Measurements from ENCODE around the gene TNFAIP3.

TNFAIP3 gene

GRCh38 chr6:137903933-137904821, 37.1 kb downstream of the TNFAIP3 start:
- peak; percentile 69 for DNase-seq
- peak overlapping the region; percentile 66 for H3K4me3 Mint-ChIP-seq
- no peaks in the 10 kb centered on the region for H3K27me3 Mint-ChIP-seq
- H3K36me3 Mint-ChIP-seq (ENCODE audit: low read depth) = peaks cover 5% of the 10 kb centered on the region
- no peaks in the 10 kb centered on the region for H3K9me3 Mint-ChIP-seq
- H3K4me1 Mint-ChIP-seq (ENCODE audit: low read depth) = peaks cover 72% of the 10 kb centered on the region
- H3K27ac Mint-ChIP-seq = peak overlapping the region; percentile 100

DNA sequence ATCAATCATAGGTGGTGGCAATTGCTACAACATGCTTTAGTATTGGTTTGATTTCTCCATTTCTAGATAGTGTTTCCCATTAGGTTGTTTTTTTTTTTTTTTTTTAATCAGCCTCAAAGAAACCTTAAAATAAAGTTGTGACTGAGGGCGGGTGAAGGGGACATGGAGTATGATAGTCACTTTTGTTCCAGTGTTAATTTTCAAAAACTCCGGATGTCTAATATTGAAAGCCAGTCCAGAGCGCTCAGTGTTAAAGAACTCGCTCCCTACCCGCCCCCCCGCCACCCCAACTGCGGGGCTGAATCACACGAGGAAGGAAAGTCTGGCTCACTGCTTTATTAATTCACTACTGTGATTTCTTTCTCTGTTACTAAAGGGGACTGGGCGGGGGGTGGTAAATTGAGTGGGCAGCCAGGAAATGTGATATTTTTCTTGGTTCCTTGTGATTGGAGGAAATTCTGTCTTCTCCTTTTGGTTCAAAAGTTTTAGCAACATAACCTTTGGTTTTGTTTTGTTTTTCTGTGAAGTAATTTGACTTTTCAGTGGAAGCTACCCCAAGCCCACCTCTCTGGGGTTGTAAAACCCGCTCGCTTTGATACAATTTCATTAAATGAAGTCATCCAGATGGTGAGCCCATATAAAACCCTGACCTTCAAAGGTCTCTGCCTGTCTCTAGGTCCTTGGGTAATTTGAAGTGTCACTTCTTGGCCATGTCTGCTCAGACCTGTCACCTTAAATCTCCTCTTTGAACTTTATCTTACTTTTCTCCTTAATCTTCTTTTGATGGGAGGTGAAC, 38.0 kb downstream of the TNFAIP3 start:
- Mint-ChIP-seq H3K4me3 (peak overlapping the region; percentile 66), H3K27me3 (no peaks in the 10 kb centered on the region), H3K4me1 (ENCODE audit: low read depth) (peaks cover 76% of the 10 kb centered on the region), H3K9me3 (no peaks in the 10 kb centered on the region), H3K36me3 (ENCODE audit: low read depth) (peaks cover 5% of the 10 kb centered on the region), H3K27ac (peak overlapping the region; percentile 100)
- peak; percentile 86 for DNase-seq

GRCh38 chr6:137906020-137906472, 39.0 kb downstream of the TNFAIP3 start:
- Mint-ChIP-seq H3K36me3 (ENCODE audit: low read depth) (peaks cover 5% of the 10 kb centered on the region), H3K9me3 (no peaks in the 10 kb centered on the region), H3K4me1 (ENCODE audit: low read depth) (peaks cover 78% of the 10 kb centered on the region), H3K27ac (peak overlapping the region; percentile 87), H3K4me3 (peak overlapping the region; percentile 18), H3K27me3 (no peaks in the 10 kb centered on the region)
- no peak for DNase-seq

DNA sequence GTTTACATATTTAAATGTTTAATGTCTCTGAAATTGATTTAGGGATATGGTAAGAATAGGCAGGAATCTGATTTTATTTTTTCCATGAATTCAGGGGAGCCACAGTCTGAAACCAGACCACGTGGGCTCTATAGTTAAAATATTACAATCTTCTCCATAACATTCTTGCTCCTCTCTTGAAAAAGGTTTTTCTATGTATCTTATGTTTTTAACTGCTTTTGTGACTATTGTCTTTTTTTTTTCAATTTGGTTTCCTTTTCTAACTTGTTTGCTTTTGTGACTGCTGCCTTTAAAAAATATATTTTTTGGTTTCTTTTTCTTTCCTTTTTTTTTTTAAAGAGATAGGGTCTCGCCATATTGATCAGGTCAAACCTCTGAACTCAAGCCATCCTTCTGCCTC, 40.1 kb downstream of the TNFAIP3 start:
- Mint-ChIP-seq H3K9me3 (no peaks in the 10 kb centered on the region), H3K36me3 (ENCODE audit: low read depth) (peaks cover 5% of the 10 kb centered on the region), H3K4me3 (peak overlapping the region; percentile 15), H3K4me1 (ENCODE audit: low read depth) (peaks cover 80% of the 10 kb centered on the region), H3K27me3 (no peaks in the 10 kb centered on the region), H3K27ac (peak overlapping the region; percentile 87)
- no peak for DNase-seq

DNA sequence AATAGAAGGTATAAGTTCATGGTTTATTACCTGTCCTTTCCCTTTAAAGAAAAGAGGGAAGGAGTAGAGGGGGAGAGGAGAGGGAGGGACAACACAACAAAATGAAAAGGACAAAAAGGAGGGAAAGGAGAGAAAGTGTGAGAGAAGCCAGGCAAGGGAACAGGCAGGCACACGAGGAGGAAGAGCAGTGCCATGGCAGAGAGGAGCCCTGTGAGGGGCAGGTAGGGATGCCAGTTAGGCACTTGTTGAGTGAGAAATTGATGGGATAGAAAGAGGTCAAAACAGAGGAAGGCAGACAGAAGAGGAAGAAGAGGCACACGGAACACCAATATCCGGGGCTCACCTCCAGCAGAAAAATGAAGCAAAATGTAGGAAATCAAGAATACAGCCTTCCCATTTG, 42.5 kb downstream of the TNFAIP3 start:
- no peak overlapping the region for H3K4me3 Mint-ChIP-seq
- no peak for DNase-seq
- peaks cover 62% of the 10 kb centered on the region for H3K4me1 Mint-ChIP-seq (ENCODE audit: low read depth)
- H3K27ac Mint-ChIP-seq = peak overlapping the region; percentile 85
- H3K9me3 Mint-ChIP-seq = peaks cover 11% of the 10 kb centered on the region
- peaks cover 2% of the 10 kb centered on the region for H3K36me3 Mint-ChIP-seq (ENCODE audit: low read depth)
- H3K27me3 Mint-ChIP-seq = no peaks in the 10 kb centered on the region

DNA sequence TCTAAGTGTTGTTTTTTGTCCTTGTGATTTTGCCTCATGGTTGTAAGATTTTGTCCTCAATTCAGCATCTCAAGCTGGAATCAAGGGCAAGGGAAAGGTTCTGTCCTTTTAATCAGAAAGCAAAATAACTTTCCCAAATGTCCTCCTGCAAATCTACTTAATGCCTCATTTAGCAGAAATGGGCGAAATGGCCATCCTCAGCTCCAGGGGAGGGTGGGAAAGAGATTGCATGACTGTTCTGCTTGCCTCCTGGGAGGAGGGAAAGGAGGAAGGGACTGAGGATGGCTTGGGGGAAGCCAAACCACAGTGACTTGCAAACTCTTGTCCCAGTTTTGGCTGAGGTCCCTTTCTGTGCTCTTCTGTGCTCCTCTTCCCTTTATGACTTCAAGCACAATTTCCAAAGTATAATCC, 43.4 kb downstream of the TNFAIP3 start:
- Mint-ChIP-seq H3K4me3 (no peak overlapping the region), H3K27ac (no peak overlapping the region)
- no peak for DNase-seq

DNA sequence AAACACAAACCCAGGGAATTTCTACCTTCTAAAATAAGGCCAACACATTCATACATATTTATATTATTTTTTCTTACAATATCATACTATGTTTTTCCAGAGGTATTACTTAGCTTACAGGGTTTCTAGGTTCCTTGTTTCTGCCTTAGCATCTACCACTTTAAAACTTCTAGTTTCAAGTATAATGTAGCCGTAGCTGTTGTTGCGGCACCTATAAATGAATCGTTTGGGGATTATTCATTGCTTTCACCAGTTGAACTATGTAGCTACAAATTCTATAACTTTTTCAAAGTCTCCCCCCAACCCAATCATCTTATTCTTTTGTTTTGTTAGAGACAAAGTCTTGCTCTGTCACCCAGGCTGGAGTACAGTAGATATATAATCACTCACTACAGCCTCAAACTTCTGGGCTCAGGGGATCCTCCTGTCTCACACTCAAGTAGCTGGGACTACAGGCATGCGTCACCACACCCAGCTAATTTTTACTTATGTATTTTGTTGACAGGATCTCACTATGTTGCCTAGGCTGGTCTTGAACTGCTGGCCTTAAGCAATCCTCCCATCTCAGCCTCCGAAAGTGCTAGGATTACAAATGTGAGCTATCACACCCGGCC, 43.9 kb downstream of the TNFAIP3 start:
- Mint-ChIP-seq H3K36me3 (ENCODE audit: low read depth) (peaks cover 2% of the 10 kb centered on the region), H3K4me1 (ENCODE audit: low read depth) (peaks cover 56% of the 10 kb centered on the region), H3K9me3 (peaks cover 11% of the 10 kb centered on the region), H3K27ac (no peak overlapping the region), H3K4me3 (no peak overlapping the region), H3K27me3 (no peaks in the 10 kb centered on the region)
- no peak for DNase-seq

More for the DNA sequence above, 43.4 kb downstream of the TNFAIP3 start:
- H3K36me3 Mint-ChIP-seq (ENCODE audit: low read depth) = peaks cover 2% of the 10 kb centered on the region
- H3K4me1 Mint-ChIP-seq (ENCODE audit: low read depth) = peaks cover 57% of the 10 kb centered on the region
- no peaks in the 10 kb centered on the region for H3K27me3 Mint-ChIP-seq
- H3K9me3 Mint-ChIP-seq = peaks cover 11% of the 10 kb centered on the region

- Mint-ChIP-seq H3K9me3 (peaks cover 11% of the 10 kb centered on the region), H3K36me3 (ENCODE audit: low read depth) (peaks cover 2% of the 10 kb centered on the region), H3K27me3 (no peaks in the 10 kb centered on the region), H3K4me3 (no peak overlapping the region), H3K27ac (no peak overlapping the region), H3K4me1 (ENCODE audit: low read depth) (peaks cover 50% of the 10 kb centered on the region)
- no peak for DNase-seq
Observed at GRCh38 chr6:137911675-137912191, 44.7 kb downstream of the TNFAIP3 start.

GRCh38 chr6:137912813-137913212, 45.8 kb downstream of the TNFAIP3 start:
- no peak for DNase-seq
- H3K4me3 Mint-ChIP-seq = no peak overlapping the region
- H3K27ac Mint-ChIP-seq = no peak overlapping the region
- peaks cover 2% of the 10 kb centered on the region for H3K36me3 Mint-ChIP-seq (ENCODE audit: low read depth)
- H3K4me1 Mint-ChIP-seq (ENCODE audit: low read depth) = peaks cover 43% of the 10 kb centered on the region
- peaks cover 11% of the 10 kb centered on the region for H3K9me3 Mint-ChIP-seq
- no peaks in the 10 kb centered on the region for H3K27me3 Mint-ChIP-seq

- H3K36me3 Mint-ChIP-seq (ENCODE audit: low read depth) = peaks cover 2% of the 10 kb centered on the region
- peaks cover 11% of the 10 kb centered on the region for H3K9me3 Mint-ChIP-seq
- no peak for DNase-seq
- no peak overlapping the region for H3K27ac Mint-ChIP-seq
- H3K4me3 Mint-ChIP-seq = no peak overlapping the region
- peaks cover 42% of the 10 kb centered on the region for H3K4me1 Mint-ChIP-seq (ENCODE audit: low read depth)
- H3K27me3 Mint-ChIP-seq = no peaks in the 10 kb centered on the region
Observed at GRCh38 chr6:137913434-137913833, 46.4 kb downstream of the TNFAIP3 start.

GRCh38 chr6:137913996-137914529, 47.0 kb downstream of the TNFAIP3 start:
- no peak overlapping the region for H3K27ac Mint-ChIP-seq
- DNase-seq = no peak
- peaks cover 11% of the 10 kb centered on the region for H3K9me3 Mint-ChIP-seq

DNA sequence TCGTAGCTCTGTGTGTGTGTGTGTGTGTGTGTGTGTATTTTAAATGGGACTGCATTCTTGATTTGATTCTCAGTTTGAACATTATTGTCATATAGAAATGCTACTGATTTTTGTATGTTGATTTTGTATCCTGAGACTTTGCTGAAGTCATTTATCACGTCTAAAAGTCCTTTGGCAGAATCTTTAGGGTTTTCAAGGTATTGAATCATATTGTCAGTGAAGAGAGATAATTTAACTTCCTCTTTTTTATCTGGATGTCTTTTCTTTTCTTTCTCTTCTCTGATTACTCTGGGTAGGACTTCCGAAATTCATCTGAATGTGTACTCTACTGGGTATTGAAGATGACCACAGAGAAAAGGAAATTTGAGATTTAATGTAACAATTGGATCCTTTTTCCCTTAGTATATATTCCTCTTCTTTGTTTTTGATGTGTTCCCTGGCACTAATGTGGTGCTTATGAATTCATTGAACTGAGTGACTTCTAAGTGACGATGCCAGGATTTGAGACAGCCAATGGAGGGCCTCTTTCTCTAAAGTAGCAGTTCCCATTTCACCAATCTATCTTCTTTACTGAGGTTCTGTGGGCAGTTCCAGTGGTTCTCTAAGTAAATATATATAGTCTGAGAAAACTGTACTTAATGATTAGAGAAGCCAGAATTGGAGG, 47.6 kb downstream of the TNFAIP3 start:
- peaks cover 37% of the 10 kb centered on the region for H3K4me1 Mint-ChIP-seq (ENCODE audit: low read depth)
- no peak overlapping the region for H3K4me3 Mint-ChIP-seq
- no peak for DNase-seq
- H3K27ac Mint-ChIP-seq = no peak overlapping the region
- H3K9me3 Mint-ChIP-seq = peaks cover 11% of the 10 kb centered on the region
- no peaks in the 10 kb centered on the region for H3K27me3 Mint-ChIP-seq
- H3K36me3 Mint-ChIP-seq (ENCODE audit: low read depth) = peaks cover 2% of the 10 kb centered on the region

More at GRCh38 chr6:137913996-137914529, 47.0 kb downstream of the TNFAIP3 start:
- peaks cover 41% of the 10 kb centered on the region for H3K4me1 Mint-ChIP-seq (ENCODE audit: low read depth)
- no peak overlapping the region for H3K4me3 Mint-ChIP-seq
- no peaks in the 10 kb centered on the region for H3K27me3 Mint-ChIP-seq
- peaks cover 2% of the 10 kb centered on the region for H3K36me3 Mint-ChIP-seq (ENCODE audit: low read depth)

DNA sequence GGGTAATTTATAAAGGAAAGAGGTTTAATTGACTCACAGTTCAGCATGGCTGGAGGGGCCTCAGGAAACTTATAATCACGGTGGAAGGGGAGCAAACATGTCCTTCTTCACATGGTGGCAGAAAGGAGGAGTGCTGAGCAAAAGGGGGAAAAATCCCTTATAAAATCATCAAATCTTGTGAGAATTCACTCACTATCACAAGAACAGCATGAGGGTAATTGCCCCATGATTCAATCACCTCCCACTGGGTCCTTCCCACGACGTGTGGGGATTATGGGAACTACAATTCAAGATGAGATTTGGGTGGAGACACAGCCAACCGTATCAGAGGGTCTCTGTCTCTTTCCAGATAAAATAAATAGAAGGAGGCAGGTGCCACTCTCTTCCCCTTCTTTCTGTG, 48.7 kb downstream of the TNFAIP3 start:
- Mint-ChIP-seq H3K27ac (no peak overlapping the region), H3K36me3 (ENCODE audit: low read depth) (peaks cover 2% of the 10 kb centered on the region), H3K4me3 (no peak overlapping the region), H3K4me1 (ENCODE audit: low read depth) (peaks cover 33% of the 10 kb centered on the region), H3K9me3 (peaks cover 11% of the 10 kb centered on the region), H3K27me3 (no peaks in the 10 kb centered on the region)
- DNase-seq = no peak

Data from activated T-cell treated with anti-CD3 and anti-CD28 coated beads, Interleukin-2, amount 50 U/mL, for 24 hours (primary cell).